Caco-2 (cell line): ENCODE data around the gene RANGRF. TPM values are rescaled to one million over a fixed set of nuclear protein-coding genes. Genes with fewer than 3 reads are reported as not detected.

Experiments used
- BruUV-seq: library from RNA; stranded (reverse); fragments of 400-500 nt; replicated peaks from 2 replicates; lab custom pipeline; 2021; lab: Mats Ljungman, UMichigan
- CTCF ChIA-PET: fragments of 300-600 bp; sonication (Branson Sonifier 250); formaldehyde crosslinking; loops from one replicate; lab custom pipeline; 2022; ENCODE audit warnings: antibody characterized with exemption; lab: Charles Lee
- POLR2A ChIA-PET: fragments of 300-600 bp; sonication (Branson Sonifier 250); formaldehyde crosslinking; loops from one replicate; lab custom pipeline; 2022; ENCODE audit warnings: antibody characterized with exemption; lab: Charles Lee
- DNase-seq, 2 experiments: peaks; one replicate each; pipeline versions ENCODE4 v3.0.0 to v3.0.0-alpha.2; 2020 to 2022
- H3K27me3 ChIP-seq: replicated peaks from 2 replicates; pipeline ENCODE4 v1.6.0; 2011; ENCODE audit warnings: low read length; ENCODE audit not compliant: control insufficient read depth, insufficient read depth
- H3K36me3 ChIP-seq: 2 replicates; pipeline ENCODE4 v1.5.1; 2011; ENCODE audit warnings: low read length; ENCODE audit not compliant: control insufficient read depth, insufficient read depth
- H3K4me1 ChIP-seq: fragments of 250-450 bp; sonication (Bioruptor Pico); 2 replicates; pipeline ENCODE4 v1.5.1; 2020; ENCODE audit warnings: mild to moderate bottlenecking
- H3K4me3 ChIP-seq: 2 replicates; pipeline ENCODE4 v1.5.1; 2011; ENCODE audit warnings: low read depth, mild to moderate bottlenecking, control low read depth, low read length
- H3K9me3 ChIP-seq: fragments of 250-450 bp; sonication (Bioruptor Pico); 2 replicates; pipeline ENCODE4 v1.5.1; 2020; ENCODE audit warnings: mild to moderate bottlenecking, moderate library complexity
- H3K27ac Mint-ChIP-seq: one replicate; pipeline ENCODE4 v1.8.0; 2022; ENCODE audit warnings: mixed read lengths; ENCODE audit not compliant: unreplicated experiment
- H3K27me3 Mint-ChIP-seq: one replicate; pipeline ENCODE4 v1.8.0; 2022; ENCODE audit warnings: mixed read lengths; ENCODE audit not compliant: insufficient read depth, unreplicated experiment
- H3K36me3 Mint-ChIP-seq: one replicate; pipeline ENCODE4 v1.8.0; 2022; ENCODE audit warnings: mild to moderate bottlenecking, mixed read lengths; ENCODE audit not compliant: insufficient read depth, unreplicated experiment
- H3K4me1 Mint-ChIP-seq: one replicate; pipeline ENCODE4 v1.8.0; 2022; ENCODE audit warnings: low read depth, mixed read lengths; ENCODE audit not compliant: unreplicated experiment
- H3K4me3 Mint-ChIP-seq: one replicate; pipeline ENCODE4 v1.8.0; 2022; ENCODE audit warnings: mild to moderate bottlenecking, moderate library complexity, mixed read lengths; ENCODE audit not compliant: unreplicated experiment
- H3K9me3 Mint-ChIP-seq: one replicate; pipeline ENCODE4 v1.8.0; 2022; ENCODE audit warnings: mixed read lengths; ENCODE audit not compliant: unreplicated experiment
- CTCF ChIP-seq, 2 experiments: fragments of 200-600 bp in 1 of 2; IDR thresholded peaks; 1 replicate in 1 of 2; 2 replicates in 1 of 2; pipeline versions ENCODE4 v1.5.1 to v1.8.0; 2011 to 2022; ENCODE audit warnings: antibody characterized with exemption in 1 of 2, control low read depth in 1 of 2, inconsistent platforms in 1 of 2, low read depth in 1 of 2, low read length in 1 of 2, mild to moderate bottlenecking in 1 of 2, moderate library complexity in 1 of 2; ENCODE audit not compliant: insufficient read depth in 1 of 2, severe bottlenecking in 1 of 2, unreplicated experiment in 1 of 2
- intact Hi-C: fragments of 100-400 bp; cut with micrococcal nuclease; formaldehyde crosslinking; loops from one replicate; pipeline ENCODE4 v1.10.0; 2022; ENCODE audit not compliant: unreplicated experiment
- total RNA-seq: library from RNA; stranded (reverse); gene quantifications from 2 replicates; pipeline ENCODE4 v1.2.3, GENCODE V29; 2022

The RANGRF gene
- total RNA-seq, 1 experiment from 2014 or later = 13.2 TPM

- Histone ChIP-seq H3K36me3 (no peaks in the 10 kb centered on the region), H3K4me3 (no peak overlapping the region), H3K27me3 (no peaks in the 10 kb centered on the region), H3K9me3 (no peaks in the 10 kb centered on the region), H3K4me1 (no peaks in the 10 kb centered on the region)
- no peak for DNase-seq
- H3K27me3 Mint-ChIP-seq = no peaks in the 10 kb centered on the region
- no TSS peak for BruUV-seq
- peaks cover 19% of the 10 kb centered on the region for H3K36me3 Mint-ChIP-seq
- H3K27ac Mint-ChIP-seq = no peak overlapping the region
- POLR2A ChIA-PET = no interaction called here
- intact Hi-C loops = no loop called here
- H3K4me3 Mint-ChIP-seq = no peak overlapping the region
- TF ChIP-seq CTCF (IDR thresholded peaks at IDR 0.05; ENCODE audit: insufficient read depth in 1 of 2, low read depth in 1 of 2, low read length in 1 of 2, severe bottlenecking in 1 of 2, unreplicated experiment in 1 of 2) = no peak
- H3K9me3 Mint-ChIP-seq = no peaks in the 10 kb centered on the region
- CTCF ChIA-PET = no interaction called here
- no peaks in the 10 kb centered on the region for H3K4me1 Mint-ChIP-seq
Measured at GRCh38 chr17:8264320-8264719, 24.1 kb upstream of the RANGRF start.

- BruUV-seq = no TSS peak
- no peak overlapping the region for H3K27ac Mint-ChIP-seq
Measured at GRCh38 chr17:8264836-8265542, 23.5 kb upstream of the RANGRF start.

More at GRCh38 chr17:8264836-8265542, 23.5 kb upstream of the RANGRF start:
- H3K4me1 Mint-ChIP-seq = no peaks in the 10 kb centered on the region
- peaks cover 19% of the 10 kb centered on the region for H3K36me3 Mint-ChIP-seq
- H3K36me3 ChIP-seq = no peaks in the 10 kb centered on the region
- no peaks in the 10 kb centered on the region for H3K27me3 Mint-ChIP-seq
- H3K27me3 ChIP-seq = no peaks in the 10 kb centered on the region
- no peaks in the 10 kb centered on the region for H3K4me1 ChIP-seq
- no peak overlapping the region for H3K4me3 ChIP-seq
- TF ChIP-seq CTCF (IDR thresholded peaks at IDR 0.05; ENCODE audit: insufficient read depth in 1 of 2, low read depth in 1 of 2, low read length in 1 of 2, severe bottlenecking in 1 of 2, unreplicated experiment in 1 of 2) = no peak
- CTCF ChIA-PET = no interaction called here
- intact Hi-C loops = no loop called here
- POLR2A ChIA-PET = no interaction called here
- H3K9me3 Mint-ChIP-seq = no peaks in the 10 kb centered on the region
- no peak for DNase-seq
- H3K4me3 Mint-ChIP-seq = no peak overlapping the region
- H3K9me3 ChIP-seq = no peaks in the 10 kb centered on the region
